Panc1 (cell line): Measurements from ENCODE around the gene CELF2. TPM values are rescaled to one million over a fixed set of nuclear protein-coding genes. Genes with fewer than 3 reads are reported as not detected.

ENCODE experiments used
- ATAC-seq: fragments of 200-7000 bp; cut with Tn5 transposase; 2 replicates; pipeline ENCODE4 v1.9.1; 2020; ENCODE audit warnings: mild to moderate bottlenecking, moderate library complexity
- BruUV-seq: library from RNA; stranded (reverse); fragments of 400-500 nt; replicated peaks from 2 replicates; lab custom pipeline; 2021; lab: Mats Ljungman, UMichigan
- CTCF ChIA-PET: fragments of 300-600 bp; sonication (Branson Sonifier 250); formaldehyde crosslinking; loops from one replicate; lab custom pipeline; 2022; ENCODE audit warnings: antibody characterized with exemption; lab: Charles Lee
- POLR2A ChIA-PET: fragments of 300-600 bp; sonication (Branson Sonifier 250); formaldehyde crosslinking; loops from one replicate; lab custom pipeline; 2022; ENCODE audit warnings: antibody characterized with exemption; lab: Charles Lee
- DNase-seq: peaks from one replicate; pipeline ENCODE4 v3.0.0-alpha.2; 2010; ENCODE audit warnings: low read depth, low spot score
- H3K27ac ChIP-seq: 2 replicates; pipeline ENCODE4 v1.5.1; 2011; ENCODE audit warnings: mild to moderate bottlenecking, low read length, inconsistent platforms
- H3K27me3 ChIP-seq: fragments of 200-500 bp; sonication (Bioruptor generic); 2 replicates; pipeline ENCODE4 v1.6.0; 2014; ENCODE audit warnings: low read length, inconsistent platforms; ENCODE audit not compliant: control insufficient read depth, insufficient read depth
- H3K36me3 ChIP-seq: fragments of 200-500 bp; sonication (Bioruptor generic); 2 replicates; pipeline ENCODE4 v1.5.1; 2014; ENCODE audit warnings: inconsistent platforms, mild to moderate bottlenecking, low read length, moderate library complexity; ENCODE audit not compliant: control insufficient read depth, insufficient read depth
- H3K4me1 ChIP-seq: 2 replicates; pipeline ENCODE4 v1.5.1; 2011; ENCODE audit warnings: inconsistent platforms, mild to moderate bottlenecking, low read length, moderate library complexity; ENCODE audit not compliant: control insufficient read depth, insufficient read depth
- H3K4me3 ChIP-seq, 2 experiments: 2 replicates each; pipeline ENCODE4 v1.5.1; 2011 to 2012; ENCODE audit warnings: low read depth in 2 of 2, low read length in 2 of 2, mild to moderate bottlenecking in 2 of 2, inconsistent platforms in 1 of 2, moderate library complexity in 1 of 2
- H3K9me3 ChIP-seq: fragments of 200-500 bp; sonication (Bioruptor generic); 2 replicates; pipeline ENCODE4 v1.5.1; 2014; ENCODE audit warnings: low read depth, mild to moderate bottlenecking, inconsistent platforms, low read length, moderate library complexity; ENCODE audit not compliant: control insufficient read depth, insufficient read depth
- POLR2AphosphoS5 ChIP-seq: IDR thresholded peaks from 2 replicates; pipeline ENCODE4 v1.6.1; 2012; ENCODE audit warnings: mild to moderate bottlenecking, low read depth, low read length, moderate library complexity
- SIN3A ChIP-seq: IDR thresholded peaks from 2 replicates; pipeline ENCODE4 v1.6.1; 2012; ENCODE audit warnings: low read depth, mild to moderate bottlenecking, low read length, moderate library complexity, borderline replicate concordance; ENCODE audit not compliant: insufficient read depth
- TCF7L2 ChIP-seq: IDR thresholded peaks from 2 replicates; pipeline ENCODE4 v1.6.1; 2011; ENCODE audit warnings: mild to moderate bottlenecking, low read depth, low read length, inconsistent platforms
- in situ Hi-C: cut with HindIII; loops from 2 replicates; pipeline ENCODE4 v1.10.0; 2016; ENCODE audit warnings: low sequenced_read_pairs, low pct_unique_long_range_greater_than_20kb
- intact Hi-C: fragments of 100-400 bp; cut with micrococcal nuclease; formaldehyde crosslinking; loops from one replicate; pipeline ENCODE4 v1.10.0; 2022; ENCODE audit not compliant: unreplicated experiment
- total RNA-seq: library from RNA; stranded (reverse); gene quantifications from one replicate; pipeline ENCODE4 v1.2.1, GENCODE V29; 2021; ENCODE audit not compliant: unreplicated experiment
- TF ChIP-seq, protein P1 (sequence below), 2 experiments: IDR thresholded peaks; 2 replicates each; pipeline ENCODE4 v1.6.1; 2011 to 2012; ENCODE audit warnings: low read depth in 2 of 2, control low read depth in 1 of 2, low read length in 1 of 2, mild to moderate bottlenecking in 1 of 2, moderate library complexity in 1 of 2; ENCODE audit not compliant: insufficient read depth in 1 of 2
- TF ChIP-seq, protein P2 (sequence below): fragments of 450-650 bp; IDR thresholded peaks from 2 replicates; pipeline ENCODE4 v1.5.1; 2017; ENCODE audit warnings: mild to moderate bottlenecking

Gene CELF2
- total RNA-seq, 1 experiment from 2014 or later, result 0.44 TPM

DNA sequence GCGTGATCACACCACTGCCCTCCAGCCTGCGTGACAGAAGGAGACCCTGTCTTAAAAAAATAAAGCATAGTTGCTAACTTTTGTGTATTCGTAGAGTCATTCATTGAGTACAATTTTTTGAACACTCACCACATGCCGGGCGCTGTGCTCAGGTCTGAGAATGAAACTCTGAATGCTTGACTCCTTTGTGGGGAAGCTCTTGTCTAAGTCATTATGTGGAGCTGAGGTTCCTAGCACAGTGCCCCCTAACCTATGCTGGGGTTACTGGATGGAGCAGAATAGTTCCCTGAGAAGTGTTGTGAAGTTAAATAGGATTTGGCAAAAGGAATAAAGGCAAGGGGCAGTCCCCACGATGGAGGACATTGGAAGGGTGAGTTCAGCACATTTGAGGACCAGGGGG lies 123.3 kb downstream of the CELF2 start:
- no peaks in the 10 kb centered on the region for H3K9me3 ChIP-seq
- in situ Hi-C loops, result no loop called here
- no peak for DNase-seq
- POLR2A ChIA-PET, result interaction anchor here (0.6 kb wide), 1 partner anchor 313 kb away, joined by 3 read pairs; no protein-coding TSS in a partner anchor
- no peak overlapping the region for H3K4me3 ChIP-seq
- ATAC-seq, result no peak
- H3K27ac ChIP-seq, result no peak overlapping the region
- no peaks in the 10 kb centered on the region for H3K27me3 ChIP-seq
- H3K36me3 ChIP-seq, result no peaks in the 10 kb centered on the region
- CTCF ChIA-PET, result no interaction called here
- no TSS peak for BruUV-seq
- intact Hi-C loops, result no loop called here
- H3K4me1 ChIP-seq, result no peaks in the 10 kb centered on the region
- TF ChIP-seq, protein P1, sequence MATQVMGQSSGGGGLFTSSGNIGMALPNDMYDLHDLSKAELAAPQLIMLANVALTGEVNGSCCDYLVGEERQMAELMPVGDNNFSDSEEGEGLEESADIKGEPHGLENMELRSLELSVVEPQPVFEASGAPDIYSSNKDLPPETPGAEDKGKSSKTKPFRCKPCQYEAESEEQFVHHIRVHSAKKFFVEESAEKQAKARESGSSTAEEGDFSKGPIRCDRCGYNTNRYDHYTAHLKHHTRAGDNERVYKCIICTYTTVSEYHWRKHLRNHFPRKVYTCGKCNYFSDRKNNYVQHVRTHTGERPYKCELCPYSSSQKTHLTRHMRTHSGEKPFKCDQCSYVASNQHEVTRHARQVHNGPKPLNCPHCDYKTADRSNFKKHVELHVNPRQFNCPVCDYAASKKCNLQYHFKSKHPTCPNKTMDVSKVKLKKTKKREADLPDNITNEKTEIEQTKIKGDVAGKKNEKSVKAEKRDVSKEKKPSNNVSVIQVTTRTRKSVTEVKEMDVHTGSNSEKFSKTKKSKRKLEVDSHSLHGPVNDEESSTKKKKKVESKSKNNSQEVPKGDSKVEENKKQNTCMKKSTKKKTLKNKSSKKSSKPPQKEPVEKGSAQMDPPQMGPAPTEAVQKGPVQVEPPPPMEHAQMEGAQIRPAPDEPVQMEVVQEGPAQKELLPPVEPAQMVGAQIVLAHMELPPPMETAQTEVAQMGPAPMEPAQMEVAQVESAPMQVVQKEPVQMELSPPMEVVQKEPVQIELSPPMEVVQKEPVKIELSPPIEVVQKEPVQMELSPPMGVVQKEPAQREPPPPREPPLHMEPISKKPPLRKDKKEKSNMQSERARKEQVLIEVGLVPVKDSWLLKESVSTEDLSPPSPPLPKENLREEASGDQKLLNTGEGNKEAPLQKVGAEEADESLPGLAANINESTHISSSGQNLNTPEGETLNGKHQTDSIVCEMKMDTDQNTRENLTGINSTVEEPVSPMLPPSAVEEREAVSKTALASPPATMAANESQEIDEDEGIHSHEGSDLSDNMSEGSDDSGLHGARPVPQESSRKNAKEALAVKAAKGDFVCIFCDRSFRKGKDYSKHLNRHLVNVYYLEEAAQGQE (IDR thresholded peaks at IDR 0.05; ENCODE audit: insufficient read depth in 1 of 2, low read depth in 2 of 2, low read length in 1 of 2), result no peak
- TF ChIP-seq POLR2AphosphoS5, result no peak
- TF ChIP-seq TCF7L2, result no peak
- no peak for TF ChIP-seq SIN3A
- TF ChIP-seq, protein P2, sequence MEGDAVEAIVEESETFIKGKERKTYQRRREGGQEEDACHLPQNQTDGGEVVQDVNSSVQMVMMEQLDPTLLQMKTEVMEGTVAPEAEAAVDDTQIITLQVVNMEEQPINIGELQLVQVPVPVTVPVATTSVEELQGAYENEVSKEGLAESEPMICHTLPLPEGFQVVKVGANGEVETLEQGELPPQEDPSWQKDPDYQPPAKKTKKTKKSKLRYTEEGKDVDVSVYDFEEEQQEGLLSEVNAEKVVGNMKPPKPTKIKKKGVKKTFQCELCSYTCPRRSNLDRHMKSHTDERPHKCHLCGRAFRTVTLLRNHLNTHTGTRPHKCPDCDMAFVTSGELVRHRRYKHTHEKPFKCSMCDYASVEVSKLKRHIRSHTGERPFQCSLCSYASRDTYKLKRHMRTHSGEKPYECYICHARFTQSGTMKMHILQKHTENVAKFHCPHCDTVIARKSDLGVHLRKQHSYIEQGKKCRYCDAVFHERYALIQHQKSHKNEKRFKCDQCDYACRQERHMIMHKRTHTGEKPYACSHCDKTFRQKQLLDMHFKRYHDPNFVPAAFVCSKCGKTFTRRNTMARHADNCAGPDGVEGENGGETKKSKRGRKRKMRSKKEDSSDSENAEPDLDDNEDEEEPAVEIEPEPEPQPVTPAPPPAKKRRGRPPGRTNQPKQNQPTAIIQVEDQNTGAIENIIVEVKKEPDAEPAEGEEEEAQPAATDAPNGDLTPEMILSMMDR, result no peak

DNA sequence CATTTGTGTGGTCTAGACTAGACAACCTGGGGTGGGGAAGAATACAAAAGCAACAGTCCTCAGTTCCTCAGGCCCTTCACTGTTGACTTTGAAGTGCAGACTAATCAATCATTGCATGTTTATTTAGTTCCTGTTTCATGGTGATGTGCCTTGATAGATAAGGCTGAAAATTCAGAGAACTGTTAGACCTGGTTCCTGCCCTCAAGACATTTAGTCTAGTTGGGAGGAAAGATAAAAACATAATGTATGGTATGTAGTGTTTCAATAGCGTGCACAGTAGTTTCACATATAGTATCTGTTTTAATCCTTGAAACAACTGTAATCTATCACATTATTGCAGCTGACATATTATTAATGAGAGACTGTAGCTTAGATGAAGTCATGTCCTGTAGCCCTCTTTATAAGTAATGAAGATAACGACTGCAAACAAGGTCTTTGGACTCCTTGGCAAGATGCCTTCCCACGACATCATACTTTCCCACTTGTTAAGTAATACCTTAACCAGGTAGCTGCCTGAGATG lies 124.0 kb downstream of the CELF2 start:
- no peak for DNase-seq
- intact Hi-C loops, result no loop called here
- no peak for ATAC-seq
- Histone ChIP-seq H3K27ac (no peak overlapping the region), H3K4me3 (no peak overlapping the region), H3K36me3 (no peaks in the 10 kb centered on the region), H3K9me3 (no peaks in the 10 kb centered on the region), H3K27me3 (no peaks in the 10 kb centered on the region), H3K4me1 (no peaks in the 10 kb centered on the region)
- ChIA-PET POLR2A (interaction anchor here (0.6 kb wide), 1 partner anchor 314 kb away, joined by 3 read pairs; no protein-coding TSS in a partner anchor), CTCF (interaction anchor here (0.6 kb wide), 1 partner anchor 826 kb away, joined by 3 read pairs; no protein-coding TSS in a partner anchor)
- TF ChIP-seq POLR2AphosphoS5 (no peak), SIN3A (no peak), TCF7L2 (no peak)
- TF ChIP-seq, protein P1 (IDR thresholded peaks at IDR 0.05; ENCODE audit: insufficient read depth in 1 of 2, low read depth in 2 of 2, low read length in 1 of 2), result no peak
- TF ChIP-seq, protein P2, result no peak
- in situ Hi-C loops, result no loop called here
- BruUV-seq, result no TSS peak
